Endothelial cell of umbilical vein (primary cell): ENCODE data around the gene ZBTB4. TPM values are rescaled to one million over a fixed set of nuclear protein-coding genes. Genes with fewer than 3 reads are reported as not detected.

ENCODE experiments used
- BruUV-seq: library from RNA; stranded (reverse); fragments of 400-500 nt; replicated peaks from 2 replicates; lab custom pipeline; 2021; lab: Mats Ljungman, UMichigan
- CTCF ChIA-PET: fragments of 300-600, 350-600 bp; sonication (Branson Sonifier 250); formaldehyde crosslinking; loops from one replicate; lab custom pipeline; 2021; ENCODE audit warnings: antibody characterized with exemption, inconsistent platforms; lab: Charles Lee
- POLR2A ChIA-PET: fragments of 300-600, 350-600 bp; sonication (Branson Sonifier 250); formaldehyde crosslinking; loops from one replicate; lab custom pipeline; 2021; ENCODE audit warnings: antibody characterized with exemption, inconsistent platforms; lab: Charles Lee
- DNase-seq: peaks from one replicate; pipeline ENCODE4 v3.0.0-alpha.2; 2011; ENCODE audit warnings: low read depth, low spot score
- FAIRE-seq: peaks from 2 replicates; lab custom pipeline; 2011; peaks lifted over from hg19 to GRCh38; lab: Jason Lieb, UNC
- H2AFZ ChIP-seq: 2 replicates; pipeline ENCODE4 v1.6.0; 2012; ENCODE audit warnings: low read depth, low read length, control low read depth, inconsistent platforms
- H3K27ac ChIP-seq: 2 replicates; pipeline ENCODE4 v1.5.1; 2011; ENCODE audit warnings: low read depth, mild to moderate bottlenecking, control low read depth, low read length, moderate library complexity; ENCODE audit not compliant: insufficient read depth
- H3K27me3 ChIP-seq, 2 experiments: 2 replicates each; pipeline versions ENCODE4 v1.6.0 to v1.6.1; 2011; ENCODE audit warnings: low read length in 2 of 2, mixed read lengths in 1 of 2; ENCODE audit not compliant: control insufficient read depth in 2 of 2, insufficient read depth in 2 of 2
- H3K36me3 ChIP-seq, 2 experiments: 2 replicates in 1 of 2; 3 replicates in 1 of 2; pipeline ENCODE4 v1.5.1; 2011; ENCODE audit warnings: low read length in 2 of 2, mild to moderate bottlenecking in 1 of 2, moderate library complexity in 1 of 2; ENCODE audit not compliant: control insufficient read depth in 2 of 2, insufficient read depth in 2 of 2; ENCODE audit errors: extremely low read depth in 1 of 2
- H3K4me1 ChIP-seq: 3 replicates; pipeline ENCODE4 v1.5.1; 2011; ENCODE audit warnings: mild to moderate bottlenecking, low read length; ENCODE audit not compliant: control insufficient read depth, insufficient read depth; ENCODE audit errors: extremely low read depth
- H3K4me2 ChIP-seq: 2 replicates; pipeline ENCODE4 v1.6.1; 2011; ENCODE audit warnings: low read length, control low read depth, mixed read lengths; ENCODE audit not compliant: insufficient read depth
- H3K4me3 ChIP-seq, 3 experiments: fragments of 200-600 bp in 1 of 3; sonication (generic), shearing (Covaris generic) in 1 of 3; replicated peaks in 1 of 3; 2 replicates each; pipeline ENCODE4 v1.5.1; 2011 to 2016; ENCODE audit warnings: control low read depth in 3 of 3, low read length in 3 of 3, mild to moderate bottlenecking in 2 of 3, inconsistent platforms in 1 of 3, low read depth in 1 of 3, moderate library complexity in 1 of 3; ENCODE audit not compliant: insufficient read depth in 1 of 3
- H3K79me2 ChIP-seq: 2 replicates; pipeline ENCODE4 v1.6.0; 2012; ENCODE audit warnings: low read length, inconsistent platforms; ENCODE audit not compliant: control insufficient read depth, insufficient read depth
- H3K9ac ChIP-seq: replicated peaks from 2 replicates; pipeline ENCODE3; 2011; ENCODE audit warnings: low read length, control low read depth; ENCODE audit not compliant: insufficient read depth; ENCODE audit errors: extremely low read depth
- H3K9me1 ChIP-seq: replicated peaks from 3 replicates; pipeline ENCODE4 v1.6.0; 2011; ENCODE audit warnings: mild to moderate bottlenecking, low read length; ENCODE audit not compliant: control insufficient read depth, insufficient read depth; ENCODE audit errors: extremely low read depth
- H3K9me3 ChIP-seq: replicated peaks from 2 replicates; pipeline ENCODE4 v1.5.1; 2012; ENCODE audit warnings: low read length, inconsistent platforms; ENCODE audit not compliant: control insufficient read depth, insufficient read depth
- H4K20me1 ChIP-seq: replicated peaks from 2 replicates; pipeline ENCODE3; 2011; ENCODE audit warnings: mild to moderate bottlenecking, low read length; ENCODE audit not compliant: control insufficient read depth, insufficient read depth; ENCODE audit errors: extremely low read depth
- EZH2 ChIP-seq: IDR thresholded peaks from 2 replicates; pipeline ENCODE4 v1.6.1; 2012; ENCODE audit warnings: borderline replicate concordance, low read depth, mild to moderate bottlenecking, moderate library complexity, low read length, inconsistent platforms; ENCODE audit not compliant: severe bottlenecking
- FOS ChIP-seq: IDR thresholded peaks from 2 replicates; pipeline ENCODE4 v1.6.1; 2011; ENCODE audit warnings: mild to moderate bottlenecking, low read length, moderate library complexity, borderline replicate concordance; ENCODE audit not compliant: insufficient read depth
- GATA2 ChIP-seq: IDR thresholded peaks from 2 replicates; pipeline ENCODE4 v1.7.0; 2011; ENCODE audit warnings: low read depth, mild to moderate bottlenecking, moderate library complexity, mixed read lengths, low read length; ENCODE audit not compliant: insufficient read length, insufficient read depth
- JUN ChIP-seq: IDR thresholded peaks from 2 replicates; pipeline ENCODE4 v1.6.1; 2011; ENCODE audit warnings: borderline replicate concordance, low read depth; ENCODE audit not compliant: insufficient read length, insufficient read depth
- MYC ChIP-seq: IDR thresholded peaks from one replicate; pipeline ENCODE4 v1.6.1; 2011; ENCODE audit warnings: mild to moderate bottlenecking, low read depth, low read length
- POLR2A ChIP-seq: IDR thresholded peaks from 2 replicates; pipeline ENCODE4 v1.6.1; 2012; ENCODE audit warnings: low read depth, mild to moderate bottlenecking, control low read depth, low read length
- POLR2AphosphoS5 ChIP-seq: IDR thresholded peaks from 2 replicates; pipeline ENCODE4 v1.6.1; 2012; ENCODE audit warnings: low read depth, mild to moderate bottlenecking, control low read depth, low read length, moderate library complexity; ENCODE audit not compliant: insufficient read depth
- dilution Hi-C: fragments of 300-500 bp; cut with MboI; formaldehyde crosslinking; loops from one replicate; pipeline ENCODE4 v1.15.0; 2019; ENCODE audit warnings: low sequenced_read_pairs; ENCODE audit not compliant: extremely low pct_ligation_motif_present
- intact Hi-C: fragments of 100-400 bp; cut with micrococcal nuclease; formaldehyde crosslinking; loops from one replicate; pipeline ENCODE4 v1.10.0; 2022
- polyA plus RNA-seq, 4 experiments: library from polyadenylated mRNA; depleted of rRNA in 3 of 4; stranded (reverse) in 3 of 4; unstranded in 1 of 4; fragments of >200 nt; gene quantifications; 2 replicates each; pipeline versions ENCODE4 v1.2.1 to v1.2.3, GENCODE V29; 2011 to 2012; ENCODE audit warnings: missing spikeins in 1 of 4
- total RNA-seq: library from RNA; stranded (reverse); gene quantifications from 2 replicates; pipeline ENCODE4 v1.2.3, GENCODE V29; 2021
- TF ChIP-seq, protein P1 (sequence below): IDR thresholded peaks from 2 replicates; pipeline ENCODE4 v1.6.1; 2011; ENCODE audit not compliant: insufficient read depth, insufficient read length
- TF ChIP-seq, protein P2 (sequence below), 2 donors: IDR thresholded peaks; 1 replicate in 1 of 2; 2 replicates in 1 of 2; pipeline ENCODE4 v1.5.1; 2011; ENCODE audit warnings: low read length in 2 of 2, mild to moderate bottlenecking in 2 of 2, moderate library complexity in 2 of 2, control low read depth in 1 of 2, inconsistent platforms in 1 of 2, low read depth in 1 of 2; ENCODE audit not compliant: insufficient read depth in 1 of 2; ENCODE audit errors: extremely low read depth in 1 of 2

The ZBTB4 gene
- total and polyA plus RNA-seq, 2 donors (not counting 3 experiments of a cell fraction or from before 2014, with no cell fraction given): 15.1 to 26.5 TPM

DNA sequence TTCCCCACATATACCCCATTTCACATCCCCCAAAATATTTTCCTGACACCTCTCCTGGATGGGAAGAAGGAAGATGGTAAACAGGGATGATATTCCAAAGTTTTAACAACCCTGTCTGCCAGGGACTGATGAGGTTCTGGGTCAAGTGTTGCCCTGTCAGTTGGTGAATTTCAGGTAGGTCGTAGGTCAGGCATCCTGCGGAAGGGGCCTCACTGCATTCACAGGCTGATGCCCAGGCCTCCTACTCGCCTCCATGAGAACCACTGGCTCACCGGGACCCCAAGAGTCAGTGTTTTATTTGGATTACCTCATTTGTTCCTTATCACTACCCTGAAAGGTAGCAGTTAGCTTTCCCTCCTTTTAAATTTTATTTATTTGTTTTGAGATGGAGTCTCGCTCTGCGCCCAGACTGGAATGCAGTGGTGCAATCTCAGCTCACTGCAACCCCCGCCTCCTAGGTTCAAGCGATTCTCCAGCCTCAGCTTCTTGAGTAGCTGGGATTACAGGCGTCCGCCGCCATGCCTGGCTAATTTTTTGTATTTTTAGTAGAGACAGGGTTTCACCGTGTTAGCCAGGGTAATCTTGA is 10.5 kb downstream of the ZBTB4 start:
- H3K79me2 ChIP-seq: peaks cover 27% of the 10 kb centered on the region
- H3K27me3 ChIP-seq: no peaks in the 10 kb centered on the region
- TF ChIP-seq GATA2: no peak
- no peak for TF ChIP-seq FOS
- no peak overlapping the region for H2AFZ ChIP-seq
- no peak overlapping the region for H3K27ac ChIP-seq
- POLR2A ChIA-PET: no interaction called here
- DNase-seq: no peak
- H4K20me1 ChIP-seq: no peaks in the 10 kb centered on the region
- no TSS peak for BruUV-seq
- dilution Hi-C loops (no loop called here), intact Hi-C loops (no loop called here)
- no peak for FAIRE-seq
- CTCF ChIA-PET: interaction anchor here (1.1 to 1.5 kb wide), 2 partner anchors 9 to 92 kb away, joined by 3 to 4 read pairs; no protein-coding TSS in a partner anchor
- H3K9me1 ChIP-seq: no peaks in the 10 kb centered on the region
- no peaks in the 10 kb centered on the region for H3K4me1 ChIP-seq
- no peak overlapping the region for H3K4me3 ChIP-seq
- H3K9ac ChIP-seq: no peak overlapping the region
- H3K36me3 ChIP-seq: peaks cover 0 to 6% of the 10 kb centered on the region in 2 experiments
- H3K4me2 ChIP-seq: no peak overlapping the region
- H3K9me3 ChIP-seq: no peaks in the 10 kb centered on the region

DNA sequence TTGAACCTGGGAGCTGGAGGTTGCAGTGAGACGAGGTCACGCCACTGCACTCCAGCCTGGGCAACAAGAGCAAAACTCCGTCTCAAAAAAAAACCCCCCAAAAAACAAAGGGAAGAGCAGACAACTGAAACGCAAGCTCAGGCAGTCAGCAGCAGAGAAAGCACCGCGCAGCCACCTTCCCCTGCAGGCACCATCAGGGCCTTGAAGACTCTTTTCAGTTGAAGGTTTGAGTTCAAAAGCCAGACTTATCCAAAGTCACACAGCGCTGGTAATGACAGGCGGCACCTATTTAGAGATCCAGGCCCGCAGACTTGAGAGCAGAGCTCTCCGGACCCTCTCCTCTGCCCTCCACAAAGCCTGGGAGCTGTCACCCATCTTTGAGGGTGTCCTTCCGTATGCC is 11.1 kb downstream of the ZBTB4 start:
- H3K9me1 ChIP-seq: no peaks in the 10 kb centered on the region
- DNase-seq (no peak), FAIRE-seq (no peak)
- no peaks in the 10 kb centered on the region for H3K9me3 ChIP-seq
- peaks cover 21% of the 10 kb centered on the region for H3K79me2 ChIP-seq
- H4K20me1 ChIP-seq: no peaks in the 10 kb centered on the region
- H3K4me2 ChIP-seq: no peak overlapping the region
- no peak overlapping the region for H3K9ac ChIP-seq
- TF ChIP-seq MYC (no peak), POLR2AphosphoS5 (no peak), JUN (no peak), GATA2 (no peak), EZH2 (no peak), FOS (no peak), POLR2A (no peak)
- TF ChIP-seq, protein P1, sequence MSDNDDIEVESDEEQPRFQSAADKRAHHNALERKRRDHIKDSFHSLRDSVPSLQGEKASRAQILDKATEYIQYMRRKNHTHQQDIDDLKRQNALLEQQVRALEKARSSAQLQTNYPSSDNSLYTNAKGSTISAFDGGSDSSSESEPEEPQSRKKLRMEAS: no peak
- TF ChIP-seq, protein P2, sequence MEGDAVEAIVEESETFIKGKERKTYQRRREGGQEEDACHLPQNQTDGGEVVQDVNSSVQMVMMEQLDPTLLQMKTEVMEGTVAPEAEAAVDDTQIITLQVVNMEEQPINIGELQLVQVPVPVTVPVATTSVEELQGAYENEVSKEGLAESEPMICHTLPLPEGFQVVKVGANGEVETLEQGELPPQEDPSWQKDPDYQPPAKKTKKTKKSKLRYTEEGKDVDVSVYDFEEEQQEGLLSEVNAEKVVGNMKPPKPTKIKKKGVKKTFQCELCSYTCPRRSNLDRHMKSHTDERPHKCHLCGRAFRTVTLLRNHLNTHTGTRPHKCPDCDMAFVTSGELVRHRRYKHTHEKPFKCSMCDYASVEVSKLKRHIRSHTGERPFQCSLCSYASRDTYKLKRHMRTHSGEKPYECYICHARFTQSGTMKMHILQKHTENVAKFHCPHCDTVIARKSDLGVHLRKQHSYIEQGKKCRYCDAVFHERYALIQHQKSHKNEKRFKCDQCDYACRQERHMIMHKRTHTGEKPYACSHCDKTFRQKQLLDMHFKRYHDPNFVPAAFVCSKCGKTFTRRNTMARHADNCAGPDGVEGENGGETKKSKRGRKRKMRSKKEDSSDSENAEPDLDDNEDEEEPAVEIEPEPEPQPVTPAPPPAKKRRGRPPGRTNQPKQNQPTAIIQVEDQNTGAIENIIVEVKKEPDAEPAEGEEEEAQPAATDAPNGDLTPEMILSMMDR (IDR thresholded peaks at IDR 0.05; ENCODE audit: extremely low read depth in 1 of 2, insufficient read depth in 1 of 2, low read depth in 1 of 2, low read length in 2 of 2): no peak
- ChIA-PET POLR2A (interaction anchor here (1.1 kb wide), 1 partner anchor 16 kb away, joined by 4 read pairs; the partner anchor contains the start of gene POLR2A), CTCF (interaction anchor here (1.1 to 1.5 kb wide), 2 partner anchors 10 to 92 kb away, joined by 3 to 4 read pairs; no protein-coding TSS in a partner anchor)
- H3K27me3 ChIP-seq: no peaks in the 10 kb centered on the region
- dilution Hi-C loops (no loop called here), intact Hi-C loops (no loop called here)
- no TSS peak for BruUV-seq
- no peak overlapping the region for H2AFZ ChIP-seq
- no peak overlapping the region for H3K4me3 ChIP-seq
- no peaks in the 10 kb centered on the region for H3K4me1 ChIP-seq
- H3K27ac ChIP-seq: no peak overlapping the region
- peaks cover 0 to 9% of the 10 kb centered on the region in 2 experiments for H3K36me3 ChIP-seq
